GM21526 (cell line): ENCODE measurements around the gene AHDC1.
"Not testable (repeated sequence)": the region's sequence is repeated elsewhere in the genome, so short reads cannot be mapped to it uniquely, and the experiment has no call there.

Source experiments
- ATAC-seq: cut with Tn5 transposase; IDR thresholded peaks from one replicate; pipeline ENCODE4 v1.9.1; 2021; ENCODE audit warnings: moderate library complexity; ENCODE audit not compliant: unreplicated experiment, low FRiP score

AHDC1 gene, protein sequence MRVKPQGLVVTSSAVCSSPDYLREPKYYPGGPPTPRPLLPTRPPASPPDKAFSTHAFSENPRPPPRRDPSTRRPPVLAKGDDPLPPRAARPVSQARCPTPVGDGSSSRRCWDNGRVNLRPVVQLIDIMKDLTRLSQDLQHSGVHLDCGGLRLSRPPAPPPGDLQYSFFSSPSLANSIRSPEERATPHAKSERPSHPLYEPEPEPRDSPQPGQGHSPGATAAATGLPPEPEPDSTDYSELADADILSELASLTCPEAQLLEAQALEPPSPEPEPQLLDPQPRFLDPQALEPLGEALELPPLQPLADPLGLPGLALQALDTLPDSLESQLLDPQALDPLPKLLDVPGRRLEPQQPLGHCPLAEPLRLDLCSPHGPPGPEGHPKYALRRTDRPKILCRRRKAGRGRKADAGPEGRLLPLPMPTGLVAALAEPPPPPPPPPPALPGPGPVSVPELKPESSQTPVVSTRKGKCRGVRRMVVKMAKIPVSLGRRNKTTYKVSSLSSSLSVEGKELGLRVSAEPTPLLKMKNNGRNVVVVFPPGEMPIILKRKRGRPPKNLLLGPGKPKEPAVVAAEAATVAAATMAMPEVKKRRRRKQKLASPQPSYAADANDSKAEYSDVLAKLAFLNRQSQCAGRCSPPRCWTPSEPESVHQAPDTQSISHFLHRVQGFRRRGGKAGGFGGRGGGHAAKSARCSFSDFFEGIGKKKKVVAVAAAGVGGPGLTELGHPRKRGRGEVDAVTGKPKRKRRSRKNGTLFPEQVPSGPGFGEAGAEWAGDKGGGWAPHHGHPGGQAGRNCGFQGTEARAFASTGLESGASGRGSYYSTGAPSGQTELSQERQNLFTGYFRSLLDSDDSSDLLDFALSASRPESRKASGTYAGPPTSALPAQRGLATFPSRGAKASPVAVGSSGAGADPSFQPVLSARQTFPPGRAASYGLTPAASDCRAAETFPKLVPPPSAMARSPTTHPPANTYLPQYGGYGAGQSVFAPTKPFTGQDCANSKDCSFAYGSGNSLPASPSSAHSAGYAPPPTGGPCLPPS (N-terminal part only)

DNA sequence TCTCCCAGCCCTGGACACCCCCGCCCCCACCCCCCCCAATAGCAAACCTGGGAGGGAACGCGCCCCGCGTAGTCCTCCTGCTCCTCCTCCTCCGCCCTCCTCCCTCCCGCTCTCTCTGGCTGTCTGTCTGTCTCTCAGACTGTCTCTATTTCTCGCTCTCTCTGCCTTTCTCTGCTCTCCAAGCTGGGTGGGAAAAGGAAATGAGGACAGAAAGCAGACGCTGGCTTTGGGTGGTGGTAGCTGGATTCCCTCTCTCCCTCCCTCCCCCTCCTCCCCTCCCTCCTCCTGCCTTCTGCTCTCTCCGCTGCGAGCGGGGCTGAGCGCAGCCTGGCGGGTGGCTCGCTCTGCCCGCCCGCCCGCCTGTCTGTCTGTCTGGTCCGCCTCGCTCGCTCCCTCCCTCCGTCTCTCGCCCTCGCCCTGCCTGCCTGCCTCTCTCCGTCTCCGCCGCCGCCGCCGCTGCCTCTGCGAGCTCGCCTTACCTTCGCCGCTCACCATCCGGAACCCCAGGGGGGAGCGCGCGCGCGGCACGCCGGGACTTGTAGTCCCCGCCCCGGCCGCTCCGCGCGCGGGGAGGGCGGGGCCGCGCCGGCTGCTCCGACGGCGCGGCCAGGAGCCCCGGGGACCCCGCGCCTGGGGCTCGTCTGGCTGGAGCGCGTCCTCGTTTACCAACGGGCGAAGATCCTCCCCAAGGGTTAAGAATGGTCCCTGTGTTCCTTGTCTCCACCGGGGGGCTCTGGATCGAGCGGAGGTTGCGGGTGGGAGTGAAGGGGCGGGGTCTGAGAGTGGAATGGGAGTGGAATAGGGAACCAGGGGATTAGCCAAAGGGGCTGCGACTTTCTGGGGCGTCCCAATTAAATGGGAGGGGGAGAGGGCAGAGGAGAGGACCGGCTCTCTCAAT, at the start of gene AHDC1:
Gene AHDC1 (minus strand): TSS at position 464 of the 898 bp plus-strand sequence. CDS start 52,029 bp downstream, outside the sequence.
- peak; percentile 43 for ATAC-seq

DNA sequence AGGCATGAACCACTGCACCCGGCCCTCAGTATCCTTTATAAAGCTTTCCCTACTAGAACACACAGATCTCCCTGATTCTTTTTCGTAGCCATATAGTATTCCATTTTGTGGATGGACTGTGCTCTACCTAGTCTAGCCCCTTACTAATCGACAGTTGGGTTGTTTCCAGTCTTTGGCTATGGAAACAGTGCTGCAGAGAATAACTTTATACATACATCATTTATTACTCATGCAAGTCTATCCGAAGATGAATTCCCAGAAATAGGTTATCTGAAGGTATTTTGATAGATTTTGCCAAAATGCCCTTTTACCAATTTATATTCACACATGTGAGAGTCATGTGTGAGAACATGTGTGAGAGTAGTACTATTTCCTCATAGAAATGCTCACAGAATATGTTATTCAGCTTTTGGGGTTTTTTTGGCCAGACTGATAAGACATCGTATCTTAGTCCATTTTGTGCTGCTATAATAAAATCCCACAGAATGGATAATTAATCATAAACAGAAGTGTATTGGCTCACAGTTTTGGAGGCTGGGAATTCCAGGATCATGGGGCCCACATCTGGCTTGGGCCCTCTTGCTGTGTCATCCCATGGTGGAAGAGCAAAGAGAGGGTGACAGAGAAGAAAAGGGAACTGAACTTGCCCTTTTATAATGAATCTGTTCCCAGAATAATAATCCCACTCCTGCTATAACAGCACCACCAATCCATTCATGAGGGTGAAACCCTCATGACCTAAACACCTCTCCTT, 48.3 kb upstream of the AHDC1 start:
- no peak for ATAC-seq

DNA sequence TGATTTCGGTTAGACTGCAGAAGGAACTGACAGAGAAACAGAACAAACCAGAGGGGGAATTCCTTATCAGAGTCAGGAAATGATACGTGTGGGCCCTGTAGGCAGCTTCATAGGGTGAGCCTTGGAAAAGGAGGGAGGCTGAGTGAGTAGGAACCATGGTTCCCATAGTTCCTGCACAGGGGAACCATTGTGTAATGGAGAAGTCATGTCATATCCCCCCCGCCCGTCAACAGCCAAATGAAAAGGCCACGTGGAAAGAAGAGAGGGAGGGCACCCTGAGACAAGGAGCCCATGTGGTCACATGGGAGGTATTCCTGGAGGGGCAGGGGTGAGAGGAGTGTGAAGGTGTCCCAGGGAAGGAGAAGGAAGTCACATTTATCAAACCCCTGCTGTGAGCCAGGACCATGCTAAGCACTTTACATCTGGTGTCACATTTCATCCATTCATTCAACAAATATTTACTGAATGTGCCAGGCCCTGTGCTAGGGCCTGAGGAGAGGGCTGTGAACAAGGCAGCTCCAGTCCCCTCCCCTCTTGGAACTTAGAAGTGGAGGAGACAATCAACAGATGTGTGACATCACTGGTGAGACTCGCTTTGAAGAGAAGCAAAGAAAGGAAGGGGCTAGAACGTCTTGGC, 46.7 kb upstream of the AHDC1 start:
- no peak for ATAC-seq

DNA sequence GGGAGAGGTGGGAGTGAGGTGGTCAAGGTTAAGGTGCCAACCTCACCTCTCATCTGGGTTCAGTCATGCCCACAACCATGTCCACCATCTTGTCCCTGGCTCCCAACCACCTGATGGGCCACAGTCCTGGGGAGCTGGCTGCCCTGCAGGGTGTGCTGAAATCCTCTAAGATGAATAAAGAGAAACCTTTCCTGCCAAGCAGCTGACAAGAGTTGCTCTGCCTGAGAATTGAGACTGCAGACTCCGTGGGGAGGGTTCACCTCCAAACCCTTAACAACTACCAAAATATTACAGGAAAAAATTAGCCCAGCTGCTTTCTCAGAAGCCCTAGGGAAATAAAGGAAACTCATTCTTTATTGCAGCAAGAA, 46.2 kb upstream of the AHDC1 start:
- ATAC-seq, result no peak

DNA sequence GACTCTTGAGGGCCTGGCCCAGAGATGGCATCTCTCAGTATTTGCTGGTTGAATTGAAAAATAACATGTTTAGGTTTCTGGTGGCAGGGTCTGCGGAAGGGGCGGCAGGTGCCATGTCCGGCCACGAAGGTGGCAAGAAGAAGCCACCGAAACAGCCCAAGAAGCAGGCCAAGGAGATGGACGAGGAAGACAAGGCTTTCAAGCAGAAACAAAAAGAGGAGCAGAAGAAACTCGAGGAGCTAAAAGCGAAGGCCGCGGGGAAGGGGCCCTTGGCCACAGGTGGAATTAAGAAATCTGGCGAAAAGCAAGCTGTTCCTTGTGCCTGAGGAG, 45.3 kb upstream of the AHDC1 start:
- no peak for ATAC-seq

DNA sequence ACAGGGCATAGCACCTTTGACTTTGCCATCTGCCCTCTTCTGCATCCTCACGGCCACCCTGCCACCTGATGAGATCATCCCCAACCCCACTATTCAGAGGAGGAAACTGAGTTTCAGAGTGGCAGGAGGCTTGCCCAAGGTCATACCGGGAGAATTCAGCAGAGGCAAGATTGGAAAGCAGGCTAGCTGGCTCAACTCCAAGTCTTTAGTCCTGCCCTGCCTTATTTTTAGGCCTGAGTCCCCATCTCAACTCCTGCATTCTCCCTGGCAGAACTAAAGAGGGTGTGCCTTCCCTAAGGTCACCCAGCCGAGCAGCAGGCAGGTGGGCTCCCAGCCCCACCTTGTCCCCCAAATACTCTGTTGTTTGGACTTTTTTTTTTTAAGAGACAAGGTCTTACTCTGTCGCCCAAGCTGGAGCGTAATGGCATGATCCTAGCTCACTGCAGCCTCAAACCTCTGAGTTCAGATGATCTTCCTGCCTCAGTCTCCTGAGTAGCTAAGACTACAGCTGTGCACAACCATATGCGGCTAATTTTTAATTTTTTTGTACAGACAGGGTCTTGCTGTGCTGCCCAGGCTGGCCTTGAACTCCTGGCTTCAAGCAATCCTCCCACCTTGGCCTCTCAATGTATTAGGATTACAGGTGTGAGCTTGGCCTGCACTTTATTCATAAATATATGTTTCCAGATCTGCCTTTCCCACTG, 44.8 kb upstream of the AHDC1 start:
- ATAC-seq, result no peak

DNA sequence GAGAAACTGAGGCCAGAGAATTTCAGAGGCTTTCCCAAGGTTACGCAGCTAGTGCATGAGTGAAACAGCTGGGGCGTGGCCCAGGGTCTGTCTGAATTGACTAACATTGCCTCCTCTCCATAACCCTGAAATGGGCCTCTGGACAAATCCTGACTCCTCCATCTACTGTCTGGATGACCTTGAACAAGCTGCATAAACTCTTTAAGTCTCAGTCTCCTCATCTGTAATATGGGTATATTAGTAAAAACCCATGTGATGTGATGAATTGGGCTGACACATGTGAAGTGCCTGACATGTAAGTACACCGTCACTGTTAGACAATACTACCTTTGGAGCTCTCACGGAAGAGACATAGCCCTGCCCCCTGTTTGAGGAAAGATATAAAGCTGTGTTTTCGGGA, 43.4 kb upstream of the AHDC1 start:
- ATAC-seq, result no peak

DNA sequence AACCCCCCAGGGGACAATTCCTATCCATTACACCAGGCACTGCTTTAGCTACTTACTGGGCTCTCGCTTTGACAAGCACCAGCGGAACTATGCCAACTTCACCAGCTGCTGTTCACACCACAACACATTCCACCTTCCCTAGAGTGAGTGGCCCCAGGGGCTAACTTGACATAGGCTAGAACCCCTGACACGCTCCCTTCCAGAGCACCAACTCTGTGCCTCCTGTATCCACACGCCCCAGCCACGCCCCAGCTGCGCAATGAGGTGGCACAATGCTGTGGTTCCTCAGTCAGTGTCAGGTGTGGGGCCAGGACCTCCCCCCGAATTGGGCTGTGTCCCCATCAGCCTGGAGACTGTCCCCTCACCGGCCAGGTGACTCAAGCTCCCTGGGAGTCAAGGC, 42.7 kb upstream of the AHDC1 start:
- no peak for ATAC-seq

DNA sequence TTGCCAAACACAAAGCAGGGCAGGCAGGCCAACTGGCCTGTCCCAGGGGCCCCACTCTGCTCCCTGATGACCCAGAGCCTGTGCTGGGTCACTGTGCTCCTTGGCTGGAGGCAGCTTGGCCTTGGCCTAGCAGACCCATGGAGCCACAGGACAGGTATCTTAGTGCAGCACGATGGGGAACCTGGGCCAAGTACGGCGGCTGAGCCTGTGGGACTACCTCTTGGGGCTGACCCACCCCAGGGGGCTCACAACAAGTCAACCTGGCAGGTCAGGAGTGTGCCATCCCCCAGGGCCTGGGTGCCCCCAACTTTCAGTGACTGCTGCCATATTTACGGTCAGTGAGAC, 41.1 kb upstream of the AHDC1 start:
- ATAC-seq, result no peak

DNA sequence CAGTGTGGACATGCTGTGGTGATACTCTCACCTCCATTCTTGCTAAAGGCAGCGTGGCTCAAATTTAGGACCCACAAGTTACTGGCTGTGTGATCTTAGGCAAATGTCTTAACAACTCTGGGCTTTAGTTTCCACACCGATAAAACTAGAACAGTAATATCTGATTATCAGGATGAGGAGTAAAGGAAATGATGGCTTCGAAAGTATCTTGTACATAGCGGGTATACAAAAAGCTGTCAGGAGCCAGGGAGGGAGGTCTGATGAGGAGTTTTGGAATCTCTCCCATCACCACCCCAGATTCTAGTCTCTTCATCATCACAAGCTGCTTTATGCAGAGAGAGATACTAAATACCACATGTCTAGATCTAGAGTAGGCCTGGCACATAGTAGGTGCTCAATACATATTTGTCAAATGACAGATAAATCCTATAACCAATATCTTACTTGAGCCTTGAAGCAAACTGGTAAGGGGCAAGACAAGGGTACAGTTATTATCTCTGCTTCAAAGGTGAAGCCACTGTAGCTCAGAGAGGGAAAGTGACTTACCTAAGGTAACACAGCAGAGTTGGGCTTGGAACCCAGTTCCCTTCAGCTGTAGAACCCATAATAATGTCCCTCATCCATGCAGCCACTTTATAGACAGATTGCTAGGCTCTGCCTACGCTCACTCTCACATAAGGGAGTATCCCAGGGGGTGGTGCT, 40.6 kb upstream of the AHDC1 start:
- no peak for ATAC-seq

DNA sequence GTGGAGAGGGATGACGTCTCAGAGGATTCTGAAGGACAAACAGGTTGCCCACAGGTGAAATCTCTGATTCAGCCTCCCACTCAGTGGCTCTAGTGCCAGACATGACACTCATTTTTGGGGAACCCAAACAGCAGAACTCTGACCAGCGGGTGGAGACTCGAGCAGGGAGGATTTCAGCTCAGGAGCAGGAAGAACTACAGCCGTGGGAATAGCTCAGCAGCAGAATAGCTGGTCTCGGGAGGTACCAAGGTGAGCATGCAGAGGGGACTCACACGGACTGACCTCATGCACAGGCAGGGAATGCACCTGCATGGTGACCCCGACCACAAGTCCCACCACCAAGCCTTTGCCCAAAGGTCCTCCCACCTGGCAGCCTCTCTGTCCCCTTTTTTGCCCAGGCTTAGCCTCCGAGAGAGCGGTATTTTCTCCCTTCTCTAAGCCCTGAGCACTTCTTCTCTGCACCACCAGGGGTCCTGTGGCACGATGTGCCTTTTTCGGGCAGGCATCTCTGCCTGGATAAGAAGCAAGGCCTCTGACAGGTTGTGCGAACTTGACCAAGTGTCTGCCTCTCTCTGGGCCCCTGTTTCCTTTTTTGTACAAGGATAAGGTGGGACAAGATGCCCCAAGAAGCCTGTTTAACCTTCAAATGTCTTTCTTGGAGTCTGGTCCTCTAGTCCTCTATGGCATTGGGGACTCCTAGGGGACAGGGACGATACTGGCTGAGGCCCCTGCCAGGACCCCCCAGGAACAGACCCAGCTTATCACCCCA, 39.8 kb upstream of the AHDC1 start:
- no peak for ATAC-seq

DNA sequence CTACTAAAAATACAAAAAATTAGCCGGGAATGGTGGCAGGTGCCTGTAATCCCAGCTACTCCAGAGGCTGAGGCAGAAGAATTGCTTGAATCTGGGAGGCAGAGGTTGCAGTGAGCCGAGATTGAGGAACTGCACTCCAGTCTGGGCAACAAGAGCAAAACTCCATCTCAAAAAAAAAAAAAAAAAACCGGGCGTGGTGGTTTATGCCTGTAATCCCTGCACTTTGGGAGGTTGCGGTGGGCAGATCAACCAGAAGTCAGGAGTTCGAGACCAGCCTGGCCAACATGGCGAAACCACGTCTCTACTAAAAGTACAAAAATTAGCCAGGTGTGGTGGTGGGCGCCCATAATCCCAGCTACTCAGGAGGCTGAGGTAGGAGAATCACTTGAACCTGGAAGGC, 36.6 kb upstream of the AHDC1 start:
- ATAC-seq, result not testable (repeated sequence)

DNA sequence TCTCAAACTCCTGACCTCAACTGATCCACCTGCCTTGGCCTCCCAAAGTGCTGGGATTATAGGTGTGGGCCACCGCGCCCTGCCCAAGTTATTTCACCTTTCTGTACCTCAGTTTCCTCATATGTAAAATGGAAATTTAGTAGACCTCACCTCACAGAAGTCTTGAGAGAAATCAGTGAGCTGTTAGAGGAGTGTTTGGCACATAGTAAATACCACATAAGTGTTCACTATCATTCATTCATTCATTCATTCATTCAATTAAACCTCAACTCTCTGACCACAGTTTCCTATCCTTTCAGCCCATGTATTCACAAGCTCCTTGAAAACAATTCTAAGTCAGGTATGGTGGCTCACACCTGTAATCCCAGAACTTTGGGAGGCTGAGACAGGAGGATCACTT, 34.9 kb upstream of the AHDC1 start:
- ATAC-seq, result no peak

DNA sequence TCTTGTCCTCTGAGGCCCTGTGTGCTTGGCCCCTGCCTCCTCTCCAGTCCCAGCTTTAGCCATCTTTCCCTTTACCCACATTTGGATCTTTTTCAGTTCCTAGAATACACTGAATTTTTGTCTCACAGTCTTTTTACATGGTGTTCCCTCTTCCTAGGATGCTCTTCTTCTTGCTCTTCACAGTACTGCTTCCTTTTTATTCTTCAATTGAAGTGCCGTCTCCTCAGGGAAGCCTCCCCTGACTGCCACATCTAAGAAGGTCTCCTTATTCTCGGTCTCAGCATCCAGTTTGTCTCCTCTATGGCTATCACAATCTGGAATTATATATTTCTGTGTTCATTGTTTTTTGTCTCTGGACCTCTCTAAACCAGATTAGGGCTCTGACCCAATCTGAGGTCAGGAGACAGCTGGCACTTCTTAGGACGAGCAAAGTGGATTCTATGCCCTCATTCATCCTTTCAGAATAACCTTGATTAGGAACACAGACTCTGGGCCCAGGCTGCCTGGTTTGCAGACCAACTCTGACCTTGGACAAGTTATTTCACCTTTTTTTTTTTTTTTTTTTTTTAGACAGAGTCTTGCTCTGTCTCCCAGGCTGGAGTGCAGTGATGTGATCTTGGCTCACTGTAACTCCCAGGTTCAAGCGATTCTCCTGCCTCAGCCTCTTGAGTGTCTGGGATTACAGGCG, 34.2 kb upstream of the AHDC1 start:
- ATAC-seq, result no peak

DNA sequence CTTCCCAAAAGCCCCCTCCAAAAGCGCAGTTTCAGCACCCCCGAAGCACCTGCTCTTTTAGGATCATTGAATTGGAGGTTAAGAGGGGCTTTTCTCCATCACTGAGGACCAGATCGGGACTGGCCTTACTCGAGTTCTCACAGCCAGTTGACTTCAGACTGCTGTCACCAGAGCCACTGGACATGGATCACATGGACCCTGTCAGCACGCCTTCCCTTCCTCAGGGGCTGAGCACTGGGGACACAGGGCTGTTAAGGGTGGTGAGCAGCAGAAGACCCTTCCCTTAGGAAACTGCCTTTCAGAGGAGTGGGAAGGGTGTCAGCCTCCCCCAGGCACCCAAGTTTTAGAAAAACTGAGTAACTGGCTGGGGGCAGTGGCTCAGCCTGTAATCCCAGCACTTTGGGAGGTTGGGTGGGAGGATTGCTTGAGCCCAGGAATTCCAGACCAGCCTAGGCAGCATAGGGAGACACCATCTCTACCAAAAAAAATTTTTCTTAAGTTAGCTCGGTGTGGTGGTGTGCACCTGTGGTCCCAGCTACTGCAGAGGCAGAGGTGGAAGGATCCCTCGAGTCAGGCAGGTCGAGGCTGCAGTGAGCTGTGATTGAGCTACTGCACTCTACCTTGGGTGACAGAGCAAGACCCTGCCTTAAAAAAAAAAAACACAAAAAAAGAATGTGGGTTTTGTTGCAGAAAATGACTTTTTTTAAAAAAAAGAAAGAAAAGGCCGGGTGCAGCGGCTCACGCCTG, 31.6 kb upstream of the AHDC1 start:
- ATAC-seq, result no peak

DNA sequence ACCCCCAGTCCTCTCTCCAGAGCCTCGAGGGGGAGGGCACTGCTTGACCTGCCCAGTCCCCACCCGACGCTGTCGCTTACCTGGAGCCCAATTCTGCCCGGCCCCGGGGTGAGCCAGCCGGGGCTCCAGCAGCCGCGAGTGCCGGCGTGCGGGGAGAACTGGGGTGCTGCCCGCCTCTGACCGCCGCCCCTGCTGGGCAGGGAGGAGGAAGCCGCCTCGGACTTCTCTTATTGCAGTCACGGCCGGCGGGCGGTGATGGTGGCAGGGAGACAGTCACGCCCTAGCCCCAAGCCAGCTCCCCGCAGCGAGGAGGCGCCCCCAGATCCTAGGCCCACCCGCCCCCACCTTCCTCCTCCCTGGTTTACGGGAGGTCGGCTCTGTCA, 31.0 kb upstream of the AHDC1 start, which contains the start of gene FGR:
Gene FGR (minus strand): TSS at position 201 of the 383 bp plus-strand sequence. CDS start 11,269 bp downstream, outside the sequence.
- ATAC-seq, result no peak
